HG02852 (cell line): ENCODE results near the gene ZMYND19.
"Not testable (repeated sequence)": the region's sequence is repeated elsewhere in the genome, so short reads cannot be mapped to it uniquely, and the experiment has no call there.

Experiments used
- ATAC-seq: cut with Tn5 transposase; IDR thresholded peaks from one replicate; pipeline ENCODE4 v1.9.1; 2021; ENCODE audit warnings: mild to moderate bottlenecking, moderate library complexity; ENCODE audit not compliant: unreplicated experiment

The ZMYND19 gene

DNA sequence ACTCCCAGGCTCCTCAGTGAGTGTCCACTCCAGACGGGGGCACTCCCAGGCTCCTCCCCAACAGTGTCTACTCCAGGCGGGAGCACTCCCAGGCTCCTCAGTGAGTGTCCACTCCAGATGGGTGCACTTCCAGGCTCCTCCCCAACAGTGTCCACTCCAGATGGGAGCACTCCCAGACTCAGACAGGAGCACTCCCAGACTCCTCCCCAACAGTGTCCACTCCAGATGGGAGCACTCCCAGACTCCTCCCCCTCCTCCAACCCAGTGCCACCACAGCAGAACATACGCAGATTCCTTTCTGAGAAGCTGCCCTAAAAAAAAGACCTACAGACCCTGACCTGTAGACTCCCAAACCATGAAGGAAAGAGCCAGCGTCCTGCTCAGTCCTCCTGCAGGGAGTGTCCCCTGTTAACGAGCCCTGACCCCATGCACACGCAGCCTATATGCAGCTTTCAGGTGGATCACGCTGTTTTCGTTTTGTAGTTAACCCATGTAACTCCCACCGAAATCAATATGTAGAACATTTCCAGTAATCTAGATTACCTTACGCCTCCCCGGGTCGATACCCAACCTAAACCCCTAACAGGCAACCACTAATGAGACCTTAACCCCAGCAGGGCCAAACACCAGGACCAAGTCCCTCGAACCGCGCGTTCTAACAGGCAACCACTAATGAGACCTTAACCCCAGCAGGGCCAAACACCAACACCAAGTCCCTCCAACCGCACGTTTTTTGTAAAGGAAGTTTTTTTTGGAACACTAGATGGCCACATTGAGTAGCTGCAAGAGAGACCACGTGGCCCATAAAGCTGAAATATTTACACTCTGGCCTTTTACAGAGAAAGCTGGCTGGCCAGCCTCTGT, 55.8 kb downstream of the ZMYND19 start:
- no peak for ATAC-seq

- not testable (repeated sequence) for ATAC-seq
Measured at GRCh38 chr9:137532891-137533468, 57.3 kb downstream of the ZMYND19 start.
